CD4-positive, alpha-beta T cell treated with Interleukin-4 for 4 hours (primary cell): Measurements from ENCODE around the gene FYB1.
A peak's percentile ranks its signal among the peaks of the same experiment; 100 is the strongest.

Experiments
- DNase-seq: peaks from one replicate; pipeline ENCODE4 v3.0.0-alpha.2; 2020

Gene FYB1

GRCh38 chr5:39116344-39117170 is 102.8 kb downstream of the FYB1 start:
- no peak for DNase-seq

GRCh38 chr5:39115644-39116343 is 103.6 kb downstream of the FYB1 start:
- no peak for DNase-seq

GRCh38 chr5:39114155-39114554 is 105.2 kb downstream of the FYB1 start:
- DNase-seq, result no peak

GRCh38 chr5:39113354-39113953 is 105.9 kb downstream of the FYB1 start:
- no peak for DNase-seq

- DNase-seq, result no peak
Observed at GRCh38 chr5:39109606-39110005, 109.8 kb downstream of the FYB1 start.

- DNase-seq, result no peak
Observed at GRCh38 chr5:39108987-39109386, 110.4 kb downstream of the FYB1 start.

GRCh38 chr5:39107350-39107749 is 112.0 kb downstream of the FYB1 start:
- DNase-seq, result no peak

GRCh38 chr5:39106322-39106721 is 113.0 kb downstream of the FYB1 start:
- DNase-seq, result no peak

GRCh38 chr5:39104221-39104620 is 115.1 kb downstream of the FYB1 start:
- no peak for DNase-seq

GRCh38 chr5:39102684-39103155 is 116.6 kb downstream of the FYB1 start:
- no peak for DNase-seq

- no peak for DNase-seq
Observed at GRCh38 chr5:39100851-39101396, 118.4 kb downstream of the FYB1 start.

- no peak for DNase-seq
Observed at GRCh38 chr5:39100301-39100850, 119.0 kb downstream of the FYB1 start.

GRCh38 chr5:39099831-39100230 is 119.5 kb downstream of the FYB1 start:
- DNase-seq, result no peak

- DNase-seq, result no peak
Observed at GRCh38 chr5:39093352-39093751, 126.0 kb downstream of the FYB1 start.

- DNase-seq, result no peak
Observed at GRCh38 chr5:39092581-39093351, 126.6 kb downstream of the FYB1 start.

- no peak for DNase-seq
Observed at GRCh38 chr5:39091940-39092580, 127.3 kb downstream of the FYB1 start.

- DNase-seq, result no peak
Observed at GRCh38 chr5:39083968-39084367, 135.4 kb downstream of the FYB1 start.

GRCh38 chr5:39082995-39083394 is 136.4 kb downstream of the FYB1 start:
- no peak for DNase-seq

GRCh38 chr5:39080597-39081204 is 138.7 kb downstream of the FYB1 start:
- DNase-seq, result peak; percentile 57

GRCh38 chr5:39080168-39080567 is 139.2 kb downstream of the FYB1 start:
- no peak for DNase-seq

GRCh38 chr5:39079147-39079546 is 140.2 kb downstream of the FYB1 start:
- DNase-seq, result no peak
